ENCODE measurements around the gene CDR2L.

DNA sequence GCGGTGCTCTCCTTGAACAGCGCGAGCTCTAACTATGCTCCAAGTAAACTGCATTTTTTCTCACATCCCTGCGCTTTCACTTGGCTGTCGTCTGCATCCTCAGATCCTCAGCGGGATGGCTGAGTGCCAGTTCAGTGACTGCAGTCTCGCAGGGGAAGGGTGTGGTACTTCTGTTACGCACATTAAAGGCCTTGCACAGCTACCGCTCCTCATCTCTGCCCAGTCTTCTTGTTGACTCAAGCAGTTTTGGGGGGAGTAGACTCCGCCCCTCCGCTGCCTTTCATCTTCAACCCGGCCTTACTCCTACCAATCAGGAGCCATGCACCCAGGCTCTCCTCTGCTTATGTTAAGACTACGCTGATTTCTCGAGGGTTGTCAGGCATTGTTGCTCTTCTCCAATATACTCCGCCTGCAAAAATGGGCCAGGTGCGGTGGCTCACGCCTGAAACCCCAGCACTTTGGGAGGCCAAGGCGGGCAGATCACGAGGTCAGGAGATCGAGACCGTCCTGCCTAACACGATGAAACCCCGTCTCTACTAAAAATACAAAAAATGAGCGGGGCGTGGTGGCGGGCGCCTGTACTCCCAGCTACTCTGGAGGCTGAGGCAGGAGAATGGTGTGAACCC, 49.3 kb downstream of the CDR2L start:
- TF ChIP-seq, protein P1, sequence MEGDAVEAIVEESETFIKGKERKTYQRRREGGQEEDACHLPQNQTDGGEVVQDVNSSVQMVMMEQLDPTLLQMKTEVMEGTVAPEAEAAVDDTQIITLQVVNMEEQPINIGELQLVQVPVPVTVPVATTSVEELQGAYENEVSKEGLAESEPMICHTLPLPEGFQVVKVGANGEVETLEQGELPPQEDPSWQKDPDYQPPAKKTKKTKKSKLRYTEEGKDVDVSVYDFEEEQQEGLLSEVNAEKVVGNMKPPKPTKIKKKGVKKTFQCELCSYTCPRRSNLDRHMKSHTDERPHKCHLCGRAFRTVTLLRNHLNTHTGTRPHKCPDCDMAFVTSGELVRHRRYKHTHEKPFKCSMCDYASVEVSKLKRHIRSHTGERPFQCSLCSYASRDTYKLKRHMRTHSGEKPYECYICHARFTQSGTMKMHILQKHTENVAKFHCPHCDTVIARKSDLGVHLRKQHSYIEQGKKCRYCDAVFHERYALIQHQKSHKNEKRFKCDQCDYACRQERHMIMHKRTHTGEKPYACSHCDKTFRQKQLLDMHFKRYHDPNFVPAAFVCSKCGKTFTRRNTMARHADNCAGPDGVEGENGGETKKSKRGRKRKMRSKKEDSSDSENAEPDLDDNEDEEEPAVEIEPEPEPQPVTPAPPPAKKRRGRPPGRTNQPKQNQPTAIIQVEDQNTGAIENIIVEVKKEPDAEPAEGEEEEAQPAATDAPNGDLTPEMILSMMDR (IDR thresholded peaks at IDR 0.05), result no peak
- TF ChIP-seq EP300 (IDR thresholded peaks at IDR 0.05; ENCODE audit: borderline replicate concordance in 1 of 2, low read depth in 1 of 2, low read length in 1 of 2), result no peak
- TF ChIP-seq, protein P2, sequence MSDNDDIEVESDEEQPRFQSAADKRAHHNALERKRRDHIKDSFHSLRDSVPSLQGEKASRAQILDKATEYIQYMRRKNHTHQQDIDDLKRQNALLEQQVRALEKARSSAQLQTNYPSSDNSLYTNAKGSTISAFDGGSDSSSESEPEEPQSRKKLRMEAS (IDR thresholded peaks at IDR 0.05; ENCODE audit: low read depth), result no peak
- TF ChIP-seq, protein P3, sequence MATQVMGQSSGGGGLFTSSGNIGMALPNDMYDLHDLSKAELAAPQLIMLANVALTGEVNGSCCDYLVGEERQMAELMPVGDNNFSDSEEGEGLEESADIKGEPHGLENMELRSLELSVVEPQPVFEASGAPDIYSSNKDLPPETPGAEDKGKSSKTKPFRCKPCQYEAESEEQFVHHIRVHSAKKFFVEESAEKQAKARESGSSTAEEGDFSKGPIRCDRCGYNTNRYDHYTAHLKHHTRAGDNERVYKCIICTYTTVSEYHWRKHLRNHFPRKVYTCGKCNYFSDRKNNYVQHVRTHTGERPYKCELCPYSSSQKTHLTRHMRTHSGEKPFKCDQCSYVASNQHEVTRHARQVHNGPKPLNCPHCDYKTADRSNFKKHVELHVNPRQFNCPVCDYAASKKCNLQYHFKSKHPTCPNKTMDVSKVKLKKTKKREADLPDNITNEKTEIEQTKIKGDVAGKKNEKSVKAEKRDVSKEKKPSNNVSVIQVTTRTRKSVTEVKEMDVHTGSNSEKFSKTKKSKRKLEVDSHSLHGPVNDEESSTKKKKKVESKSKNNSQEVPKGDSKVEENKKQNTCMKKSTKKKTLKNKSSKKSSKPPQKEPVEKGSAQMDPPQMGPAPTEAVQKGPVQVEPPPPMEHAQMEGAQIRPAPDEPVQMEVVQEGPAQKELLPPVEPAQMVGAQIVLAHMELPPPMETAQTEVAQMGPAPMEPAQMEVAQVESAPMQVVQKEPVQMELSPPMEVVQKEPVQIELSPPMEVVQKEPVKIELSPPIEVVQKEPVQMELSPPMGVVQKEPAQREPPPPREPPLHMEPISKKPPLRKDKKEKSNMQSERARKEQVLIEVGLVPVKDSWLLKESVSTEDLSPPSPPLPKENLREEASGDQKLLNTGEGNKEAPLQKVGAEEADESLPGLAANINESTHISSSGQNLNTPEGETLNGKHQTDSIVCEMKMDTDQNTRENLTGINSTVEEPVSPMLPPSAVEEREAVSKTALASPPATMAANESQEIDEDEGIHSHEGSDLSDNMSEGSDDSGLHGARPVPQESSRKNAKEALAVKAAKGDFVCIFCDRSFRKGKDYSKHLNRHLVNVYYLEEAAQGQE (IDR thresholded peaks at IDR 0.05; ENCODE audit: low read depth, low read length), result no peak
- TF ChIP-seq GATA2 (CRISPR knock-in tag; IDR thresholded peaks at IDR 0.05), result no peak
- TF ChIP-seq, protein P4, sequence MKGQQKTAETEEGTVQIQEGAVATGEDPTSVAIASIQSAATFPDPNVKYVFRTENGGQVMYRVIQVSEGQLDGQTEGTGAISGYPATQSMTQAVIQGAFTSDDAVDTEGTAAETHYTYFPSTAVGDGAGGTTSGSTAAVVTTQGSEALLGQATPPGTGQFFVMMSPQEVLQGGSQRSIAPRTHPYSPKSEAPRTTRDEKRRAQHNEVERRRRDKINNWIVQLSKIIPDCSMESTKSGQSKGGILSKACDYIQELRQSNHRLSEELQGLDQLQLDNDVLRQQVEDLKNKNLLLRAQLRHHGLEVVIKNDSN (IDR thresholded peaks at IDR 0.05; ENCODE audit: borderline replicate concordance, low read depth), result no peak
- TF ChIP-seq, protein P5, sequence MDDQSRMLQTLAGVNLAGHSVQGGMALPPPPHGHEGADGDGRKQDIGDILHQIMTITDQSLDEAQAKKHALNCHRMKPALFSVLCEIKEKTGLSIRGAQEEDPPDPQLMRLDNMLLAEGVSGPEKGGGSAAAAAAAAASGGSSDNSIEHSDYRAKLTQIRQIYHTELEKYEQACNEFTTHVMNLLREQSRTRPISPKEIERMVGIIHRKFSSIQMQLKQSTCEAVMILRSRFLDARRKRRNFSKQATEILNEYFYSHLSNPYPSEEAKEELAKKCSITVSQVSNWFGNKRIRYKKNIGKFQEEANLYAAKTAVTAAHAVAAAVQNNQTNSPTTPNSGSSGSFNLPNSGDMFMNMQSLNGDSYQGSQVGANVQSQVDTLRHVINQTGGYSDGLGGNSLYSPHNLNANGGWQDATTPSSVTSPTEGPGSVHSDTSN (IDR thresholded peaks at IDR 0.05), result no peak
- TF ChIP-seq TEAD4 (IDR thresholded peaks at IDR 0.05; ENCODE audit: borderline replicate concordance, insufficient read depth), result no peak
